ENCODE results near the gene FHOD1. TPM values are rescaled to one million over a fixed set of nuclear protein-coding genes. Genes with fewer than 3 reads are reported as not detected.

Gene FHOD1
- total and polyA plus RNA-seq, 2 of the 13 experiments (the other 11 are each of a cell fraction or from before 2014, with no cell fraction given), result 20.0 to 20.8 TPM

DNA sequence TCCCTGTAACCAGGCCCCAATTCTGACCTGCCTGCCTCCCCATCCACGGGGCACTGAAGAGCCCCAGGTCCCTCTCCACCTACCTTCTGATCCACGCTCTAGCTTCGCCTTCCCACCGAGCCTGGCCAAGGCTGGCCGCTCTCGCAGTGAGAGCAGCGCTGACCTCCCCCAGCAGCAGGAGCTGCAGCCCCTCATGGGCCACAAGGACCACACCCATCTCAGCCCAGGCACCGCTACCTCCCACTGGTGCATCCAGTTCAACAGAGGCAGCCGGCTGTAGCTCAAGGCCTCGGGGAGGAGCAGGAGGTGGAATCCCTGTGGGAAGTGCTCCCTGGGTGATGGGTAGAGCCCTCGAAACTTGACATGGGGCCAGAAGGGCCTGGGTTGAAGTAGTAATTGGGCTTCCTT is 23.7 kb upstream of the FHOD1 start:
- Histone ChIP-seq H3K4me3 (replicated peaks in 1 of 3; ENCODE audit: insufficient read depth in 1 of 3, low read depth in 2 of 3, low read length in 3 of 3) (no peak overlapping the region), H3K27me3 (ENCODE audit: control insufficient read depth in 1 of 2, insufficient read depth in 2 of 2, low read length in 2 of 2) (peaks cover 0 to 6% of the 10 kb centered on the region in 2 experiments; a peak in 3 of 5 replicates), H3K9ac (ENCODE audit: insufficient read depth, low read depth, low read length) (no peak overlapping the region), H3K4me2 (ENCODE audit: low read depth, low read length) (no peak overlapping the region), H3K27ac (ENCODE audit: extremely low read length, insufficient read depth, low read length) (no peak overlapping the region), H4K20me1 (ENCODE audit: insufficient read depth, low read length) (no peaks in the 10 kb centered on the region; the same call in 1 of the 2 replicates), H3K4me1 (ENCODE audit: insufficient read depth, low read length) (no peaks in the 10 kb centered on the region), H3K36me3 (replicated peaks in 1 of 2; ENCODE audit: control insufficient read depth in 1 of 2, insufficient read depth in 2 of 2, low read length in 2 of 2) (peaks cover 0 to 1% of the 10 kb centered on the region in 2 experiments; a peak in 1 of 5 replicates), H3K9me3 (ENCODE audit: low read length) (no peaks in the 10 kb centered on the region), H3K79me2 (ENCODE audit: insufficient read depth, low read length) (no peaks in the 10 kb centered on the region), H2AFZ (ENCODE audit: low read length) (no peak overlapping the region)
- DNase-seq (ENCODE audit: low spot score) (no peak), FAIRE-seq (no peak), ATAC-seq (peak; percentile 22)
- CTCF ChIA-PET (ENCODE audit: low intra/inter-chr PET ratio, low total read pairs), result no interaction called here
- in situ Hi-C loops (cut with HindIII; ENCODE audit: extremely low pct_ligation_motif_present, low pct_unique_long_range_greater_than_20kb), result no loop called here
- no TSS peak for BruUV-seq (replicated peaks)
- WGBS (ENCODE audit: low lambda C conversion rate), result 89% methylated on average over 10 of the region's 11 CpGs
- POLR2A ChIA-PET, result interaction anchor here (0.9 to 2.6 kb wide), 4 partner anchors 10 to 61 kb away, joined by 3 to 13 read pairs (median 3); partner anchors contain the start of genes FHOD1, SLC9A5 and TMEM208
- intact Hi-C loops (cut with micrococcal nuclease; ENCODE audit: unreplicated experiment), result no loop called here
- TF ChIP-seq TAF1 (CRISPR knock-in tag; IDR thresholded peaks at IDR 0.05) (no peak), MATR3 (CRISPR knock-in tag; IDR thresholded peaks at IDR 0.05) (no peak), PRMT3 (CRISPR knock-in tag; IDR thresholded peaks at IDR 0.05; ENCODE audit: borderline replicate concordance, low read depth) (no peak), ZNF232 (CRISPR knock-in tag; IDR thresholded peaks at IDR 0.05; ENCODE audit: borderline replicate concordance) (no peak), ZKSCAN1 (IDR thresholded peaks at IDR 0.05; ENCODE audit: low read length) (no peak), FOXP1 (IDR thresholded peaks at IDR 0.05) (no peak), FOXP1 (CRISPR knock-in tag; IDR thresholded peaks at IDR 0.05) (no peak), ZFP37 (CRISPR knock-in tag; IDR thresholded peaks at IDR 0.05; ENCODE audit: borderline replicate concordance) (no peak), HNRNPUL1 (IDR thresholded peaks at IDR 0.05; ENCODE audit: low read depth, low read length) (no peak), TAF15 (IDR thresholded peaks at IDR 0.05; ENCODE audit: low read depth, low read length, poor library complexity, severe bottlenecking) (peak; percentile 29)
- TF ChIP-seq, protein P1, sequence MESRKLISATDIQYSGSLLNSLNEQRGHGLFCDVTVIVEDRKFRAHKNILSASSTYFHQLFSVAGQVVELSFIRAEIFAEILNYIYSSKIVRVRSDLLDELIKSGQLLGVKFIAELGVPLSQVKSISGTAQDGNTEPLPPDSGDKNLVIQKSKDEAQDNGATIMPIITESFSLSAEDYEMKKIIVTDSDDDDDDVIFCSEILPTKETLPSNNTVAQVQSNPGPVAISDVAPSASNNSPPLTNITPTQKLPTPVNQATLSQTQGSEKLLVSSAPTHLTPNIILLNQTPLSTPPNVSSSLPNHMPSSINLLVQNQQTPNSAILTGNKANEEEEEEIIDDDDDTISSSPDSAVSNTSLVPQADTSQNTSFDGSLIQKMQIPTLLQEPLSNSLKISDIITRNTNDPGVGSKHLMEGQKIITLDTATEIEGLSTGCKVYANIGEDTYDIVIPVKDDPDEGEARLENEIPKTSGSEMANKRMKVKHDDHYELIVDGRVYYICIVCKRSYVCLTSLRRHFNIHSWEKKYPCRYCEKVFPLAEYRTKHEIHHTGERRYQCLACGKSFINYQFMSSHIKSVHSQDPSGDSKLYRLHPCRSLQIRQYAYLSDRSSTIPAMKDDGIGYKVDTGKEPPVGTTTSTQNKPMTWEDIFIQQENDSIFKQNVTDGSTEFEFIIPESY (CRISPR knock-in tag; IDR thresholded peaks at IDR 0.05), result no peak
- TF ChIP-seq, protein P2, sequence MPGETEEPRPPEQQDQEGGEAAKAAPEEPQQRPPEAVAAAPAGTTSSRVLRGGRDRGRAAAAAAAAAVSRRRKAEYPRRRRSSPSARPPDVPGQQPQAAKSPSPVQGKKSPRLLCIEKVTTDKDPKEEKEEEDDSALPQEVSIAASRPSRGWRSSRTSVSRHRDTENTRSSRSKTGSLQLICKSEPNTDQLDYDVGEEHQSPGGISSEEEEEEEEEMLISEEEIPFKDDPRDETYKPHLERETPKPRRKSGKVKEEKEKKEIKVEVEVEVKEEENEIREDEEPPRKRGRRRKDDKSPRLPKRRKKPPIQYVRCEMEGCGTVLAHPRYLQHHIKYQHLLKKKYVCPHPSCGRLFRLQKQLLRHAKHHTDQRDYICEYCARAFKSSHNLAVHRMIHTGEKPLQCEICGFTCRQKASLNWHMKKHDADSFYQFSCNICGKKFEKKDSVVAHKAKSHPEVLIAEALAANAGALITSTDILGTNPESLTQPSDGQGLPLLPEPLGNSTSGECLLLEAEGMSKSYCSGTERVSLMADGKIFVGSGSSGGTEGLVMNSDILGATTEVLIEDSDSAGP (CRISPR knock-in tag; IDR thresholded peaks at IDR 0.05; ENCODE audit: borderline replicate concordance), result peak; percentile 24; the same call in 1 of the 2 replicates
- TF ChIP-seq, protein P3, sequence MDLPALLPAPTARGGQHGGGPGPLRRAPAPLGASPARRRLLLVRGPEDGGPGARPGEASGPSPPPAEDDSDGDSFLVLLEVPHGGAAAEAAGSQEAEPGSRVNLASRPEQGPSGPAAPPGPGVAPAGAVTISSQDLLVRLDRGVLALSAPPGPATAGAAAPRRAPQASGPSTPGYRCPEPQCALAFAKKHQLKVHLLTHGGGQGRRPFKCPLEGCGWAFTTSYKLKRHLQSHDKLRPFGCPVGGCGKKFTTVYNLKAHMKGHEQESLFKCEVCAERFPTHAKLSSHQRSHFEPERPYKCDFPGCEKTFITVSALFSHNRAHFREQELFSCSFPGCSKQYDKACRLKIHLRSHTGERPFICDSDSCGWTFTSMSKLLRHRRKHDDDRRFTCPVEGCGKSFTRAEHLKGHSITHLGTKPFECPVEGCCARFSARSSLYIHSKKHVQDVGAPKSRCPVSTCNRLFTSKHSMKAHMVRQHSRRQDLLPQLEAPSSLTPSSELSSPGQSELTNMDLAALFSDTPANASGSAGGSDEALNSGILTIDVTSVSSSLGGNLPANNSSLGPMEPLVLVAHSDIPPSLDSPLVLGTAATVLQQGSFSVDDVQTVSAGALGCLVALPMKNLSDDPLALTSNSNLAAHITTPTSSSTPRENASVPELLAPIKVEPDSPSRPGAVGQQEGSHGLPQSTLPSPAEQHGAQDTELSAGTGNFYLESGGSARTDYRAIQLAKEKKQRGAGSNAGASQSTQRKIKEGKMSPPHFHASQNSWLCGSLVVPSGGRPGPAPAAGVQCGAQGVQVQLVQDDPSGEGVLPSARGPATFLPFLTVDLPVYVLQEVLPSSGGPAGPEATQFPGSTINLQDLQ (CRISPR knock-in tag; IDR thresholded peaks at IDR 0.05), result no peak
- TF ChIP-seq, protein P4, sequence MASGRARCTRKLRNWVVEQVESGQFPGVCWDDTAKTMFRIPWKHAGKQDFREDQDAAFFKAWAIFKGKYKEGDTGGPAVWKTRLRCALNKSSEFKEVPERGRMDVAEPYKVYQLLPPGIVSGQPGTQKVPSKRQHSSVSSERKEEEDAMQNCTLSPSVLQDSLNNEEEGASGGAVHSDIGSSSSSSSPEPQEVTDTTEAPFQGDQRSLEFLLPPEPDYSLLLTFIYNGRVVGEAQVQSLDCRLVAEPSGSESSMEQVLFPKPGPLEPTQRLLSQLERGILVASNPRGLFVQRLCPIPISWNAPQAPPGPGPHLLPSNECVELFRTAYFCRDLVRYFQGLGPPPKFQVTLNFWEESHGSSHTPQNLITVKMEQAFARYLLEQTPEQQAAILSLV (CRISPR knock-in tag; IDR thresholded peaks at IDR 0.05; ENCODE audit: borderline replicate concordance), result no peak
- TF ChIP-seq, protein P5, sequence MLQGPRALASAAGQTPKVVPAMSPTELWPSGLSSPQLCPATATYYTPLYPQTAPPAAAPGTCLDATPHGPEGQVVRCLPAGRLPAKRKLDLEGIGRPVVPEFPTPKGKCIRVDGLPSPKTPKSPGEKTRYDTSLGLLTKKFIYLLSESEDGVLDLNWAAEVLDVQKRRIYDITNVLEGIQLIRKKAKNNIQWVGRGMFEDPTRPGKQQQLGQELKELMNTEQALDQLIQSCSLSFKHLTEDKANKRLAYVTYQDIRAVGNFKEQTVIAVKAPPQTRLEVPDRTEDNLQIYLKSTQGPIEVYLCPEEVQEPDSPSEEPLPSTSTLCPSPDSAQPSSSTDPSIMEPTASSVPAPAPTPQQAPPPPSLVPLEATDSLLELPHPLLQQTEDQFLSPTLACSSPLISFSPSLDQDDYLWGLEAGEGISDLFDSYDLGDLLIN (CRISPR knock-in tag; IDR thresholded peaks at IDR 0.05; ENCODE audit: borderline replicate concordance), result no peak
- TF ChIP-seq, protein P6, sequence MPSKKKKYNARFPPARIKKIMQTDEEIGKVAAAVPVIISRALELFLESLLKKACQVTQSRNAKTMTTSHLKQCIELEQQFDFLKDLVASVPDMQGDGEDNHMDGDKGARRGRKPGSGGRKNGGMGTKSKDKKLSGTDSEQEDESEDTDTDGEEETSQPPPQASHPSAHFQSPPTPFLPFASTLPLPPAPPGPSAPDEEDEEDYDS (CRISPR knock-in tag; IDR thresholded peaks at IDR 0.05), result no peak
